ENCODE data around the gene PNKD.

DNA sequence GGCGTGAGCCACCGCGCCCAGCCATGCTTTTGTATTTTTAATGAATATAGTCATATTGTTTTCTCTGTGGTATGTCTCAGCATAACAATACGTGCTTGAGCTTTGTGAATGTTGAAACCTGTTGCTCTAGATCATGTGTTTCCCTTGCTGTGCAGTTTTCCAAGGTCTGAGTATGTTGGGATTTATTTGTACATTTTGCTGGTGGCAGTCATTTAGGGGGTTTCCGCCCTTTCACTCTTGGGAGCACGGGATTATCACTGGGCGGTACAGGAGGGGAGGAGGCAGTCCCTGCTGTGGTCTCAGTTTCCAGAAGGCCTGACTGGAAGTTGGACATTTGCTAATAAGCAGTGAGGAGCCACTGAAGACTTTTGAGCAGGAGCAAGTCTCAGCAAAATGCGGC lies 61.4 kb downstream of the PNKD start:
- no peak for TF ChIP-seq KDM1A (IDR thresholded peaks at IDR 0.05; ENCODE audit: borderline replicate concordance, low read length)
- no peak for TF ChIP-seq MAFK (IDR thresholded peaks at IDR 0.05; ENCODE audit: low read depth, low read length)
- TF ChIP-seq RAD21 (IDR thresholded peaks at IDR 0.05 in 1 of 2, conservative IDR thresholded peaks at IDR 0.05 in 1 of 2; ENCODE audit: low read depth in 2 of 2, low read length in 2 of 2), result no peak
- no peak for TF ChIP-seq GTF2F1 (IDR thresholded peaks at IDR 0.05; ENCODE audit: borderline replicate concordance, low read depth, low read length)
- TF ChIP-seq PHF8 (conservative IDR thresholded peaks at IDR 0.05; ENCODE audit: low read depth, low read length), result no peak
- TF ChIP-seq, protein P1, sequence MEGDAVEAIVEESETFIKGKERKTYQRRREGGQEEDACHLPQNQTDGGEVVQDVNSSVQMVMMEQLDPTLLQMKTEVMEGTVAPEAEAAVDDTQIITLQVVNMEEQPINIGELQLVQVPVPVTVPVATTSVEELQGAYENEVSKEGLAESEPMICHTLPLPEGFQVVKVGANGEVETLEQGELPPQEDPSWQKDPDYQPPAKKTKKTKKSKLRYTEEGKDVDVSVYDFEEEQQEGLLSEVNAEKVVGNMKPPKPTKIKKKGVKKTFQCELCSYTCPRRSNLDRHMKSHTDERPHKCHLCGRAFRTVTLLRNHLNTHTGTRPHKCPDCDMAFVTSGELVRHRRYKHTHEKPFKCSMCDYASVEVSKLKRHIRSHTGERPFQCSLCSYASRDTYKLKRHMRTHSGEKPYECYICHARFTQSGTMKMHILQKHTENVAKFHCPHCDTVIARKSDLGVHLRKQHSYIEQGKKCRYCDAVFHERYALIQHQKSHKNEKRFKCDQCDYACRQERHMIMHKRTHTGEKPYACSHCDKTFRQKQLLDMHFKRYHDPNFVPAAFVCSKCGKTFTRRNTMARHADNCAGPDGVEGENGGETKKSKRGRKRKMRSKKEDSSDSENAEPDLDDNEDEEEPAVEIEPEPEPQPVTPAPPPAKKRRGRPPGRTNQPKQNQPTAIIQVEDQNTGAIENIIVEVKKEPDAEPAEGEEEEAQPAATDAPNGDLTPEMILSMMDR (IDR thresholded peaks at IDR 0.05; ENCODE audit: control extremely low read depth in 1 of 3, insufficient read depth in 1 of 3, low read depth in 1 of 3, low read length in 3 of 3), result no peak
- TF ChIP-seq CHD1 (IDR thresholded peaks at IDR 0.05; ENCODE audit: low read depth, low read length), result no peak
